Hepatocyte (in vitro differentiated cells): Measurements from ENCODE around the gene MUC20.

Source experiments
- EZH2 ChIP-seq: fragments of 200-600 bp; sonication (generic); IDR thresholded peaks from 2 replicates; pipeline ENCODE4 v1.6.1; 2016; ENCODE audit warnings: antibody characterized with exemption, mild to moderate bottlenecking, borderline replicate concordance
- TF ChIP-seq, protein P1 (sequence below): fragments of 200-600 bp; sonication (generic); IDR thresholded peaks from 2 replicates; pipeline ENCODE4 v1.5.1; 2016; ENCODE audit warnings: antibody characterized with exemption, mild to moderate bottlenecking; ENCODE audit not compliant: poor library complexity

DNA sequence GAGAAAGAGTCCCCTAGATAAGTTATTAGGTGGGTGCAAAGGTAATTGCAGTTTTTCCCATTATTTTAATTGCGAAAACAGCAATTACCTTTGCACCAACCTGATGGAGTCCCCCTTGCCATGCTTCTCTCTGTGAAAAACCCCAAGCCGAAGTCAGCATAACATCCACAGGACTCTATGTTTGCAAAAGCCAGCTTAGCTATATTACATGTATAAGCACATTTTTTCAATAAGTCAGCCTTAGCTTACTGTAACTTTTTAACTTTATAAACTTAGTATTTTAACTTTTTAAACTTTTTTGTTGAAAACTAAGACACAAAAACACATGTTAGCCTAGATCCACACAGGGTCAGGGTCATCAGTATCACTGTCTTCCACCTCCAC lies 21.4 kb upstream of the MUC20 start:
- TF ChIP-seq, protein P1, sequence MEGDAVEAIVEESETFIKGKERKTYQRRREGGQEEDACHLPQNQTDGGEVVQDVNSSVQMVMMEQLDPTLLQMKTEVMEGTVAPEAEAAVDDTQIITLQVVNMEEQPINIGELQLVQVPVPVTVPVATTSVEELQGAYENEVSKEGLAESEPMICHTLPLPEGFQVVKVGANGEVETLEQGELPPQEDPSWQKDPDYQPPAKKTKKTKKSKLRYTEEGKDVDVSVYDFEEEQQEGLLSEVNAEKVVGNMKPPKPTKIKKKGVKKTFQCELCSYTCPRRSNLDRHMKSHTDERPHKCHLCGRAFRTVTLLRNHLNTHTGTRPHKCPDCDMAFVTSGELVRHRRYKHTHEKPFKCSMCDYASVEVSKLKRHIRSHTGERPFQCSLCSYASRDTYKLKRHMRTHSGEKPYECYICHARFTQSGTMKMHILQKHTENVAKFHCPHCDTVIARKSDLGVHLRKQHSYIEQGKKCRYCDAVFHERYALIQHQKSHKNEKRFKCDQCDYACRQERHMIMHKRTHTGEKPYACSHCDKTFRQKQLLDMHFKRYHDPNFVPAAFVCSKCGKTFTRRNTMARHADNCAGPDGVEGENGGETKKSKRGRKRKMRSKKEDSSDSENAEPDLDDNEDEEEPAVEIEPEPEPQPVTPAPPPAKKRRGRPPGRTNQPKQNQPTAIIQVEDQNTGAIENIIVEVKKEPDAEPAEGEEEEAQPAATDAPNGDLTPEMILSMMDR, result no peak
- no peak for TF ChIP-seq EZH2
